ENCODE measurements around the gene GTF2F2.

GRCh38 chr13:45216193-45216592, 95.9 kb downstream of the GTF2F2 start:
- TF ChIP-seq CTCF (conservative IDR thresholded peaks at IDR 0.05; ENCODE audit: low read depth in 2 of 2) (no peak), REST (IDR thresholded peaks at IDR 0.05; ENCODE audit: unreplicated experiment) (no peak), EZH2 (IDR thresholded peaks at IDR 0.05; ENCODE audit: low read depth, unreplicated experiment) (no peak), EZH2phosphoT487 (IDR thresholded peaks at IDR 0.05; ENCODE audit: unreplicated experiment) (no peak), POLR2AphosphoS5 (IDR thresholded peaks at IDR 0.05; ENCODE audit: low read depth) (no peak), STAT1 (IDR thresholded peaks at IDR 0.05; ENCODE audit: unreplicated experiment) (no peak), CREB1 (CRISPR knock-in tag; IDR thresholded peaks at IDR 0.05; ENCODE audit: low read depth) (no peak), JUNB (IDR thresholded peaks at IDR 0.05; ENCODE audit: unreplicated experiment) (no peak), ETS1 (IDR thresholded peaks at IDR 0.05) (no peak), ZNF462 (CRISPR knock-in tag; IDR thresholded peaks at IDR 0.05) (no peak), NANOG (IDR thresholded peaks at IDR 0.05; ENCODE audit: borderline replicate concordance) (no peak), ZNF331 (CRISPR knock-in tag; IDR thresholded peaks at IDR 0.05; ENCODE audit: low read depth) (no peak), ZNF114 (CRISPR knock-in tag; IDR thresholded peaks at IDR 0.05) (no peak)

Data from GM23338 (cell line).